ENCODE results near the gene CETN2.

Gene CETN2

DNA sequence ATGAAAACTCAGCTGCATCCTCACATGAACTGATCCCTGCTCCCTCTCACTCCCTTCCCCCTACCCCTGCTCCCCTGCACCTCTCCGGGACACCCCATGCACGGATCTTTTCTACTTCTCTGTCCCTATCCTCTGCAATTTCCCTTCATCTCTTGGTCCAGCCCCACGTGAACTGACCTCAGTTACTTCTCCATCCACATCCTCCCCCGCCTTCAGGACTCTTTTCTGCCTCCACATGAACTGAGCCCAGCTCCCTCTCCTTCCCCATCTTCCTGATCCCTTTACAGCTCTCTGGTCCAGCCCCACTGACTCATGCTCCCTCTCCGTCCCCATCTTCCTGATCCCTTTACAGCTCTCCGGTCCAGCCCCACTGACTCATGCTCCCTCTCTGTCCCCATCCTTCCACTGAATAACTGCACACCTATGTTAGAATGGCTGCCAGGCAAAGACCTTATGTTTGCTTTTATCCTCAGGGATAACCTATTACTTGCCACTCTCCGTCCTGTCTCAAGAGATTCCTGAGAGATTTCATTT lies 5.6 kb downstream of the CETN2 start:
- H3K36me3 ChIP-seq (ENCODE audit: insufficient read depth, low read length): no peaks in the 10 kb centered on the region; the same call in 1 of the 2 replicates
- no peak for TF ChIP-seq EZH2 (IDR thresholded peaks at IDR 0.05; ENCODE audit: borderline replicate concordance, low read depth, low read length, severe bottlenecking)
- TF ChIP-seq, protein P1, sequence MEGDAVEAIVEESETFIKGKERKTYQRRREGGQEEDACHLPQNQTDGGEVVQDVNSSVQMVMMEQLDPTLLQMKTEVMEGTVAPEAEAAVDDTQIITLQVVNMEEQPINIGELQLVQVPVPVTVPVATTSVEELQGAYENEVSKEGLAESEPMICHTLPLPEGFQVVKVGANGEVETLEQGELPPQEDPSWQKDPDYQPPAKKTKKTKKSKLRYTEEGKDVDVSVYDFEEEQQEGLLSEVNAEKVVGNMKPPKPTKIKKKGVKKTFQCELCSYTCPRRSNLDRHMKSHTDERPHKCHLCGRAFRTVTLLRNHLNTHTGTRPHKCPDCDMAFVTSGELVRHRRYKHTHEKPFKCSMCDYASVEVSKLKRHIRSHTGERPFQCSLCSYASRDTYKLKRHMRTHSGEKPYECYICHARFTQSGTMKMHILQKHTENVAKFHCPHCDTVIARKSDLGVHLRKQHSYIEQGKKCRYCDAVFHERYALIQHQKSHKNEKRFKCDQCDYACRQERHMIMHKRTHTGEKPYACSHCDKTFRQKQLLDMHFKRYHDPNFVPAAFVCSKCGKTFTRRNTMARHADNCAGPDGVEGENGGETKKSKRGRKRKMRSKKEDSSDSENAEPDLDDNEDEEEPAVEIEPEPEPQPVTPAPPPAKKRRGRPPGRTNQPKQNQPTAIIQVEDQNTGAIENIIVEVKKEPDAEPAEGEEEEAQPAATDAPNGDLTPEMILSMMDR (IDR thresholded peaks at IDR 0.05; ENCODE audit: borderline replicate concordance, extremely low read depth, low read length, poor library complexity, severe bottlenecking): no peak
- H4K20me1 ChIP-seq (ENCODE audit: insufficient read depth, low read length): no peaks in the 10 kb centered on the region
- no peak overlapping the region for H3K9ac ChIP-seq (ENCODE audit: low read depth, low read length)
- H3K9me3 ChIP-seq (ENCODE audit: insufficient read depth, low read length, severe bottlenecking): no peaks in the 10 kb centered on the region
- H3K4me1 ChIP-seq (ENCODE audit: insufficient read depth, low read length): peaks cover 7% of the 10 kb centered on the region
- H3K4me2 ChIP-seq (ENCODE audit: insufficient read depth, low read length): no peak overlapping the region
- no peak overlapping the region for H2AFZ ChIP-seq (ENCODE audit: low read depth, low read length)
- no peak overlapping the region for H3K4me3 ChIP-seq (ENCODE audit: low read depth in 1 of 2, low read length in 2 of 2)
- ATAC-seq (ENCODE audit: insufficient read depth, low read depth) (no peak), DNase-seq (no peak)
- H3K27me3 ChIP-seq (ENCODE audit: insufficient read depth, low read length, poor library complexity): no peaks in the 10 kb centered on the region
- no peaks in the 10 kb centered on the region for H3K79me2 ChIP-seq (ENCODE audit: insufficient read depth, low read length)
- H3K27ac ChIP-seq (ENCODE audit: low read length): no peak overlapping the region

DNA sequence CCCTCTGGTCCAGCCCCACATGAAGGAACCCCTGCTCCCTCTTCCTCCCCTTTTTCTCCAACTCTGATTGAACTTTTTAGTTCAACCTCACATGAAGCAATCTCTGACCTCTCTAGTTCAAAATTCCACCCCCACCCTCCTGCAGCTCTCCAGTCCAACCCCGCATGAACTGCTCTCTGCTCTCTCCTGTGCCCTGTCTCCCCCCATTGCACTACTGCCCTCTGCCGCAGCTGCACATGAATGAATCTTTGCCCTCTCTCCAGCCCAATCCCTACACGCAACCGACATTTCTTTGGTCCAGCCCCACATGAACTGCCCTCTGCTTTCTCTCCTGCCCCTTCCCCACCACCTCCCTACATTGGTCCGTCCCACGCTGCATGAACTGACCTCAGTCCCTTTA lies 6.9 kb downstream of the CETN2 start:
- H3K9me3 ChIP-seq (ENCODE audit: insufficient read depth, low read length, severe bottlenecking): no peaks in the 10 kb centered on the region
- no peaks in the 10 kb centered on the region for H4K20me1 ChIP-seq (ENCODE audit: insufficient read depth, low read length)
- no peaks in the 10 kb centered on the region; the same call in 1 of the 2 replicates for H3K36me3 ChIP-seq (ENCODE audit: insufficient read depth, low read length)
- no peak overlapping the region for H3K4me3 ChIP-seq (ENCODE audit: low read depth in 1 of 2, low read length in 2 of 2)
- H3K27ac ChIP-seq (ENCODE audit: low read length): no peak overlapping the region
- no peak overlapping the region for H2AFZ ChIP-seq (ENCODE audit: low read depth, low read length)
- H3K4me1 ChIP-seq (ENCODE audit: insufficient read depth, low read length): no peaks in the 10 kb centered on the region
- DNase-seq: no peak
- no peaks in the 10 kb centered on the region for H3K27me3 ChIP-seq (ENCODE audit: insufficient read depth, low read length, poor library complexity)
- no peaks in the 10 kb centered on the region for H3K79me2 ChIP-seq (ENCODE audit: insufficient read depth, low read length)
- TF ChIP-seq, protein P1 (IDR thresholded peaks at IDR 0.05; ENCODE audit: borderline replicate concordance, extremely low read depth, low read length, poor library complexity, severe bottlenecking): no peak
- no peak for TF ChIP-seq EZH2 (IDR thresholded peaks at IDR 0.05; ENCODE audit: borderline replicate concordance, low read depth, low read length, severe bottlenecking)
- no peak for ATAC-seq (ENCODE audit: insufficient read depth, low read depth)
- no peak overlapping the region for H3K9ac ChIP-seq (ENCODE audit: low read depth, low read length)
- H3K4me2 ChIP-seq (ENCODE audit: insufficient read depth, low read length): no peak overlapping the region

DNA sequence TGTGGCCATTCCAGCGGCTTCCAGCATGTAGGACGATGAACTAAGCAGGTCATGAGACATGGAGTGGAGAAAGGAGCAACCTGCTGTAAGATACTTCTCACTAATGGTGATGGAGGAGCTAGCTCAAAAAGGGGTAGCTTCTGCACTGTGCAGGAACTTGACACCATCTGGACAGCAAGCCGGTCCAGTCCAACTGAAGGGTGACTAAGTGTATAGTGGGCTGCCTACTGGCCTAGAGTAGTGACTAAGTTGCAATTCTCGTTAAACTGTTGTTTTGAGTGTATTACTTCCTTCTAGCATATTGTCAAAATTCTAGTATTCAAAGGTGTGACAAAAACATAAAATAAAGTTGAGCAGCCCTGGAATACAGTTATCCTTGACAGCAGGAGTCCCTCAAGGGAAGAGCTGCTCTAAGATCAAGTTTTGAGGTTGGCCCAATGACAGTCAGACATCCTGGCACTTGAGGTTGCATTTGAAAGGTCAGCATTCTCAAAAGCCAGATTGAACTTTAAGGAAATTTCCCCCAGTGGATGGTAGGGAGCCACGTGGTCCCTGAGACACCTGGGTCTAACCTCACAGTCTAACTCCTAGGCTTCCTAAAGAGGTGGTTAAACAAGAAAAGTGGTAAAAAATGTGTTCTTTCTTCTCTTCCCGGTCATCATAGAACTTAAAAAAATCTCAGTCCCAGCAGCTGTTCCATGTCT lies 8.0 kb downstream of the CETN2 start:
- Histone ChIP-seq H3K4me1 (ENCODE audit: insufficient read depth, low read length) (no peaks in the 10 kb centered on the region), H3K9me3 (ENCODE audit: insufficient read depth, low read length, severe bottlenecking) (no peaks in the 10 kb centered on the region), H2AFZ (ENCODE audit: low read depth, low read length) (no peak overlapping the region), H3K9ac (ENCODE audit: low read depth, low read length) (no peak overlapping the region), H3K79me2 (ENCODE audit: insufficient read depth, low read length) (no peaks in the 10 kb centered on the region), H3K4me2 (ENCODE audit: insufficient read depth, low read length) (no peak overlapping the region), H3K27ac (ENCODE audit: low read length) (no peak overlapping the region), H3K4me3 (ENCODE audit: low read depth in 1 of 2, low read length in 2 of 2) (no peak overlapping the region), H3K27me3 (ENCODE audit: insufficient read depth, low read length, poor library complexity) (no peaks in the 10 kb centered on the region), H4K20me1 (ENCODE audit: insufficient read depth, low read length) (no peaks in the 10 kb centered on the region), H3K36me3 (ENCODE audit: insufficient read depth, low read length) (no peaks in the 10 kb centered on the region)
- TF ChIP-seq, protein P1 (IDR thresholded peaks at IDR 0.05; ENCODE audit: borderline replicate concordance, extremely low read depth, low read length, poor library complexity, severe bottlenecking): no peak
- TF ChIP-seq EZH2 (IDR thresholded peaks at IDR 0.05; ENCODE audit: borderline replicate concordance, low read depth, low read length, severe bottlenecking): no peak
- ATAC-seq (ENCODE audit: insufficient read depth, low read depth) (no peak), DNase-seq (no peak)
